HCT116 (cell line): ENCODE results near the gene SLF1. TPM values are rescaled to one million over a fixed set of nuclear protein-coding genes. Genes with fewer than 3 reads are reported as not detected.

Experiments
- ATAC-seq: fragments of 200-7000 bp; cut with Tn5 transposase; 2 replicates; pipeline ENCODE4 v1.9.1; 2020; ENCODE audit warnings: mild to moderate bottlenecking, moderate library complexity
- BruUV-seq: library from RNA; stranded (reverse); fragments of 400-500 nt; replicated peaks from 2 replicates; lab custom pipeline; 2021; lab: Mats Ljungman, UMichigan
- CTCF ChIA-PET: fragments of 300-600 bp; sonication (Branson Sonifier 250); formaldehyde crosslinking; loops from one replicate; lab custom pipeline; 2021; ENCODE audit warnings: antibody characterized with exemption; lab: Charles Lee
- POLR2A ChIA-PET: fragments of 300-600, 350-600 bp; sonication (Branson Sonifier 250); formaldehyde crosslinking; loops from one replicate; lab custom pipeline; 2021; ENCODE audit warnings: antibody characterized with exemption; lab: Charles Lee
- RAD21 ChIA-PET, 2 experiments: fragments of 300-600 bp; sonication (Branson Sonifier 250); formaldehyde crosslinking; loops; one replicate each; lab custom pipeline; 2023; ENCODE audit warnings: low total read pairs in 2 of 2; ENCODE audit not compliant: uncharacterized antibody in 2 of 2, unreplicated experiment in 2 of 2, low non-redundant PET in 1 of 2; lab: Charles Lee
- DNase-seq: peaks from one replicate; pipeline ENCODE4 v3.0.0-alpha.2; 2010; ENCODE audit warnings: low read depth, low spot score
- H2AFZ ChIP-seq: fragments of 200-600 bp; shearing (Covaris generic), sonication (generic); 2 replicates; pipeline ENCODE4 v1.6.1; 2017; ENCODE audit warnings: low read depth, mixed run types, mixed read lengths, antibody characterized with exemption, low read length; ENCODE audit not compliant: poor library complexity, severe bottlenecking
- H3K27ac ChIP-seq: 2 replicates; pipeline ENCODE4 v1.5.1; 2012; ENCODE audit warnings: low read depth, low read length
- H3K27me3 ChIP-seq: fragments of 200-600 bp; sonication (generic); 2 replicates; pipeline ENCODE4 v1.6.1; 2016; ENCODE audit warnings: mixed run types, low read length, mixed read lengths; ENCODE audit not compliant: insufficient read depth
- H3K36me3 ChIP-seq, 2 experiments: fragments of 200-500 bp in 1 of 2; fragments of 200-600 bp in 1 of 2; sonication (Bioruptor generic) in 1 of 2; sonication (generic) in 1 of 2; 2 replicates each; pipeline versions ENCODE4 v1.5.1 to v1.6.1; 2014 to 2016; ENCODE audit warnings: low read length in 2 of 2, inconsistent platforms in 1 of 2, mixed read lengths in 1 of 2, mixed run types in 1 of 2; ENCODE audit not compliant: insufficient read depth in 2 of 2, control insufficient read depth in 1 of 2
- H3K4me1 ChIP-seq, 2 experiments: fragments of 200-600 bp in 1 of 2; sonication (generic) in 1 of 2; 2 replicates each; pipeline versions ENCODE4 v1.5.1 to v1.6.1; 2012 to 2017; ENCODE audit warnings: low read length in 2 of 2, inconsistent platforms in 1 of 2, mild to moderate bottlenecking in 1 of 2, mixed read lengths in 1 of 2, mixed run types in 1 of 2, moderate library complexity in 1 of 2; ENCODE audit not compliant: insufficient read depth in 2 of 2, control insufficient read depth in 1 of 2
- H3K4me2 ChIP-seq: fragments of 200-600 bp; sonication (generic); 2 replicates; pipeline ENCODE4 v1.6.1; 2017; ENCODE audit warnings: mixed run types, low read length, mixed read lengths
- H3K4me3 ChIP-seq, 2 experiments: fragments of 200-600 bp in 1 of 2; sonication (generic) in 1 of 2; replicated peaks in 1 of 2; 2 replicates each; pipeline ENCODE4 v1.5.1; 2011 to 2016; ENCODE audit warnings: low read length in 2 of 2, control low read depth in 1 of 2, low read depth in 1 of 2, mild to moderate bottlenecking in 1 of 2, mixed read lengths in 1 of 2, mixed run types in 1 of 2
- H3K79me2 ChIP-seq: fragments of 200-600 bp; sonication (generic); 2 replicates; pipeline ENCODE4 v1.6.1; 2017; ENCODE audit warnings: mild to moderate bottlenecking, mixed run types, low read length, moderate library complexity, mixed read lengths; ENCODE audit not compliant: insufficient read depth
- H3K9ac ChIP-seq: fragments of 200-600 bp; sonication (generic); 2 replicates; pipeline ENCODE4 v1.6.1; 2016; ENCODE audit warnings: low read length, mixed read lengths
- H3K9me2 ChIP-seq: fragments of 200-600 bp; sonication (generic), shearing (Covaris generic); 2 replicates; pipeline ENCODE4 v1.6.1; 2017; ENCODE audit warnings: mixed run types, mild to moderate bottlenecking, moderate library complexity; ENCODE audit not compliant: insufficient read depth
- H3K9me3 ChIP-seq, 2 experiments: fragments of 200-500 bp in 1 of 2; fragments of 200-600 bp in 1 of 2; sonication (Bioruptor generic) in 1 of 2; sonication (generic) in 1 of 2; 2 replicates each; pipeline ENCODE4 v1.6.1; 2014 to 2017; ENCODE audit warnings: low read length in 2 of 2, mixed read lengths in 2 of 2, inconsistent platforms in 1 of 2, low read depth in 1 of 2, mild to moderate bottlenecking in 1 of 2, mixed run types in 1 of 2, moderate library complexity in 1 of 2; ENCODE audit not compliant: control insufficient read depth in 1 of 2, insufficient read depth in 1 of 2
- H4K20me1 ChIP-seq: fragments of 200-600 bp; sonication (generic), shearing (Covaris generic); 2 replicates; pipeline ENCODE4 v1.6.1; 2017; ENCODE audit warnings: mixed run types, mild to moderate bottlenecking, moderate library complexity; ENCODE audit not compliant: insufficient read depth
- CBX3 ChIP-seq: IDR thresholded peaks from 2 replicates; pipeline ENCODE4 v1.6.1; 2012; ENCODE audit warnings: low read depth
- CEBPB ChIP-seq: IDR thresholded peaks from 2 replicates; pipeline ENCODE4 v1.6.1; 2012; ENCODE audit warnings: low read depth
- CTCF ChIP-seq, 3 experiments: fragments of 200-600 bp in 1 of 3; sonication (generic) in 1 of 3; IDR thresholded peaks in 2 of 3; conservative IDR thresholded peaks in 1 of 3; 2 replicates each; pipeline ENCODE4 v1.5.1; 2012 to 2017; ENCODE audit warnings: low read depth in 2 of 3, low read length in 2 of 3, antibody characterized with exemption in 1 of 3, borderline replicate concordance in 1 of 3, control low read depth in 1 of 3, mild to moderate bottlenecking in 1 of 3, mixed read lengths in 1 of 3, mixed run types in 1 of 3, moderate library complexity in 1 of 3; ENCODE audit not compliant: insufficient read depth in 1 of 3
- ELF1 ChIP-seq: IDR thresholded peaks from 2 replicates; pipeline ENCODE4 v1.6.1; 2012; ENCODE audit warnings: low read depth, borderline replicate concordance
- EZH2phosphoT487 ChIP-seq: fragments of 200-600 bp; IDR thresholded peaks from 2 replicates; pipeline ENCODE4 v1.6.1; 2018; ENCODE audit warnings: antibody characterized with exemption, borderline replicate concordance
- FOSL1 ChIP-seq: IDR thresholded peaks from 2 replicates; pipeline ENCODE4 v1.6.1; 2012; ENCODE audit warnings: low read depth
- MAX ChIP-seq: IDR thresholded peaks from 2 replicates; pipeline ENCODE4 v1.6.1; 2012
- POLR2A ChIP-seq: IDR thresholded peaks from 2 replicates; pipeline ENCODE4 v1.7.0; 2011; ENCODE audit warnings: borderline replicate concordance; ENCODE audit not compliant: insufficient read depth, insufficient read length; ENCODE audit errors: extremely low read depth
- POLR2AphosphoS5 ChIP-seq: IDR thresholded peaks from 2 replicates; pipeline ENCODE4 v1.6.1; 2011; ENCODE audit warnings: mild to moderate bottlenecking, low read depth, low read length, moderate library complexity
- RAD21 ChIP-seq: IDR thresholded peaks from 2 replicates; pipeline ENCODE4 v1.6.1; 2012; ENCODE audit warnings: low read depth, mild to moderate bottlenecking
- REST ChIP-seq: IDR thresholded peaks from 2 replicates; pipeline ENCODE4 v1.6.1; 2012; ENCODE audit warnings: low read depth
- SIN3A ChIP-seq: IDR thresholded peaks from 2 replicates; pipeline ENCODE4 v1.6.1; 2012; ENCODE audit warnings: low read depth
- SRF ChIP-seq: IDR thresholded peaks from 2 replicates; pipeline ENCODE4 v1.6.1; 2012; ENCODE audit warnings: low read depth
- TCF7L2 ChIP-seq: IDR thresholded peaks from 2 replicates; pipeline ENCODE4 v1.7.0; 2011; ENCODE audit warnings: borderline replicate concordance, inconsistent platforms; ENCODE audit not compliant: insufficient read depth, insufficient read length; ENCODE audit errors: extremely low read depth
- ZNF274 ChIP-seq: fragments of 200-500 bp; sonication (Bioruptor generic); IDR thresholded peaks from 2 replicates; pipeline ENCODE4 v1.6.1; 2014; ENCODE audit warnings: mild to moderate bottlenecking, low read depth, low read length, inconsistent platforms
- intact Hi-C: fragments of 100-400 bp; cut with micrococcal nuclease; formaldehyde crosslinking; loops from 2 replicates; pipeline ENCODE4 v1.10.0; 2022
- total RNA-seq: library from RNA; stranded (reverse); gene quantifications from one replicate; pipeline ENCODE4 v1.2.1, GENCODE V29; 2021; ENCODE audit not compliant: unreplicated experiment

The SLF1 gene
- total RNA-seq, 1 experiment from 2014 or later: 10.4 TPM

- Histone ChIP-seq H3K27me3 (no peaks in the 10 kb centered on the region), H3K4me1 (no peaks in the 10 kb centered on the region), H4K20me1 (no peaks in the 10 kb centered on the region), H3K4me2 (no peak overlapping the region), H2AFZ (no peak overlapping the region), H3K27ac (no peak overlapping the region), H3K4me3 (no peak overlapping the region), H3K9me3 (no peaks in the 10 kb centered on the region)
- no peak for DNase-seq
- ChIA-PET RAD21 (no interaction called here), CTCF (no interaction called here), POLR2A (no interaction called here)
- BruUV-seq: no TSS peak
- ATAC-seq: no peak
- TF ChIP-seq ZNF274 (no peak), TCF7L2 (no peak), REST (no peak), CEBPB (no peak), SIN3A (no peak), EZH2phosphoT487 (no peak), ELF1 (no peak), FOSL1 (no peak), SRF (no peak), POLR2A (no peak), CBX3 (no peak), RAD21 (no peak), POLR2AphosphoS5 (no peak), MAX (no peak), CTCF (IDR thresholded peaks at IDR 0.05 in 2 of 3, conservative IDR thresholded peaks at IDR 0.05 in 1 of 3; ENCODE audit: borderline replicate concordance in 1 of 3, insufficient read depth in 1 of 3, low read depth in 2 of 3, low read length in 2 of 3) (no peak)
- TF ChIP-seq, all 23 proteins: peak for 0
- intact Hi-C loops: no loop called here
- no peaks in the 10 kb centered on the region for H3K36me3 ChIP-seq
- no peaks in the 10 kb centered on the region for H3K9me2 ChIP-seq
- no peaks in the 10 kb centered on the region for H3K79me2 ChIP-seq
- H3K9ac ChIP-seq: no peak overlapping the region
Observed at GRCh38 chr5:94731471-94731870, 113.0 kb downstream of the SLF1 start.
